ENCODE measurements around the gene PKD2.

GRCh38 chr4:88012647-88013046, 5.2 kb downstream of the PKD2 start:
- TF ChIP-seq CTCF (IDR thresholded peaks at IDR 0.05) (no peak), EZH2 (IDR thresholded peaks at IDR 0.05; ENCODE audit: borderline replicate concordance, insufficient read depth, low read depth, low read length, poor library complexity, severe bottlenecking) (no peak)
